ENCODE data around the gene PPP6C. TPM values are rescaled to one million over a fixed set of nuclear protein-coding genes. Genes with fewer than 3 reads are reported as not detected.

The PPP6C gene
- total and polyA plus RNA-seq, 10 donors: 17.3 to 49.3 (median 35.7) TPM

DNA sequence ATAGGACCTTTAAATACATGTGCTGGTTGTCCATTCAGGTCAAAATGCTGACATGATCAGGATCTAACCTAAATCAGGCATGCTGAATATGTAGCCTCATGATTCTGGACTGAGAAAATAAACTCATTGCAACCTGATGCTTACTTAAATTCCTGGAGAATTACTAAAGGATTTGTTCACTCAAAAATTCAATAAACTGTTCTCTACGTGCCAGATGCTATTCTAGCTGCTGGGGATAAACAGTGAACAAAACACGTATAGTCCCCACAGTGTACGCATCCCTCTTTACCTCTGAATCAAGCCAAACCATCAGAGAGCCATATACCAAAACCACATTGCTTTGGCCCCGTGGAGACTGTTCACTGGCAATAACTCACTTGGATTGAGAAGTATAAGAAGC is 52.4 kb downstream of the PPP6C start:
- TF ChIP-seq POLR2A (IDR thresholded peaks at IDR 0.05) (no peak), POLR2AphosphoS5 (IDR thresholded peaks at IDR 0.05) (no peak)
- TF ChIP-seq, protein P1, sequence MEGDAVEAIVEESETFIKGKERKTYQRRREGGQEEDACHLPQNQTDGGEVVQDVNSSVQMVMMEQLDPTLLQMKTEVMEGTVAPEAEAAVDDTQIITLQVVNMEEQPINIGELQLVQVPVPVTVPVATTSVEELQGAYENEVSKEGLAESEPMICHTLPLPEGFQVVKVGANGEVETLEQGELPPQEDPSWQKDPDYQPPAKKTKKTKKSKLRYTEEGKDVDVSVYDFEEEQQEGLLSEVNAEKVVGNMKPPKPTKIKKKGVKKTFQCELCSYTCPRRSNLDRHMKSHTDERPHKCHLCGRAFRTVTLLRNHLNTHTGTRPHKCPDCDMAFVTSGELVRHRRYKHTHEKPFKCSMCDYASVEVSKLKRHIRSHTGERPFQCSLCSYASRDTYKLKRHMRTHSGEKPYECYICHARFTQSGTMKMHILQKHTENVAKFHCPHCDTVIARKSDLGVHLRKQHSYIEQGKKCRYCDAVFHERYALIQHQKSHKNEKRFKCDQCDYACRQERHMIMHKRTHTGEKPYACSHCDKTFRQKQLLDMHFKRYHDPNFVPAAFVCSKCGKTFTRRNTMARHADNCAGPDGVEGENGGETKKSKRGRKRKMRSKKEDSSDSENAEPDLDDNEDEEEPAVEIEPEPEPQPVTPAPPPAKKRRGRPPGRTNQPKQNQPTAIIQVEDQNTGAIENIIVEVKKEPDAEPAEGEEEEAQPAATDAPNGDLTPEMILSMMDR (IDR thresholded peaks at IDR 0.05 in 8 of 11, conservative IDR thresholded peaks at IDR 0.05 in 3 of 11): no peak
- no peak for DNase-seq
- Histone ChIP-seq H3K36me3 (peaks cover 0 to 8% (median 0%) of the 10 kb centered on the region in 6 donors), H3K9me3 (no peaks in the 10 kb centered on the region), H3K4me1 (peaks cover 2 to 13% (median 3%) of the 10 kb centered on the region in 6 donors), H3K27me3 (replicated peaks in 1 of 7) (no peaks in the 10 kb centered on the region), H3K4me3 (no peak overlapping the region), H3K27ac (no peak overlapping the region)
- intact Hi-C loops (cut with DNase I; ENCODE audit: low total_unique reads): no loop called here
- 89 to 97% (median 93%) methylated on average over 4 of the region's 4 CpGs for WGBS, 5 donors

- Histone ChIP-seq H3K4me1 (peaks cover 0 to 7% (median 0%) of the 10 kb centered on the region in 6 donors), H3K9me3 (no peaks in the 10 kb centered on the region), H3K27me3 (replicated peaks in 1 of 7) (no peaks in the 10 kb centered on the region), H3K27ac (no peak overlapping the region), H3K4me3 (no peak overlapping the region), H3K36me3 (peaks cover 0 to 3% (median 0%) of the 10 kb centered on the region in 6 donors)
- intact Hi-C loops (cut with DNase I; ENCODE audit: low total_unique reads): no loop called here
- no peak for DNase-seq
- TF ChIP-seq POLR2AphosphoS5 (IDR thresholded peaks at IDR 0.05) (no peak), POLR2A (IDR thresholded peaks at IDR 0.05) (no peak)
- TF ChIP-seq, protein P1 (IDR thresholded peaks at IDR 0.05 in 8 of 11, conservative IDR thresholded peaks at IDR 0.05 in 3 of 11): no peak
Measured at GRCh38 chr9:125134976-125135375, 54.6 kb downstream of the PPP6C start.

GRCh38 chr9:125133403-125134329 is 55.9 kb downstream of the PPP6C start:
- intact Hi-C loops (cut with DNase I; ENCODE audit: low total_unique reads): no loop called here
- Histone ChIP-seq H3K9me3 (no peaks in the 10 kb centered on the region), H3K27me3 (replicated peaks in 1 of 7) (no peaks in the 10 kb centered on the region), H3K27ac (no peak overlapping the region), H3K4me1 (peaks cover 0 to 7% (median 0%) of the 10 kb centered on the region in 6 donors), H3K4me3 (no peak overlapping the region), H3K36me3 (peaks cover 0 to 3% (median 0%) of the 10 kb centered on the region in 6 donors)
- DNase-seq: no peak
- TF ChIP-seq POLR2AphosphoS5 (IDR thresholded peaks at IDR 0.05) (no peak), POLR2A (IDR thresholded peaks at IDR 0.05) (no peak)
- TF ChIP-seq, protein P1 (IDR thresholded peaks at IDR 0.05 in 8 of 11, conservative IDR thresholded peaks at IDR 0.05 in 3 of 11): no peak
- 58 to 68% (median 59%) methylated on average over 1 of the region's 1 CpG for WGBS, 5 donors

GRCh38 chr9:125131778-125132177 is 57.8 kb downstream of the PPP6C start:
- TF ChIP-seq, protein P1 (IDR thresholded peaks at IDR 0.05 in 8 of 11, conservative IDR thresholded peaks at IDR 0.05 in 3 of 11): no peak
- TF ChIP-seq POLR2A (IDR thresholded peaks at IDR 0.05) (no peak), POLR2AphosphoS5 (IDR thresholded peaks at IDR 0.05) (no peak)
- 82 to 91% (median 85%) methylated on average over 6 of the region's 6 CpGs for WGBS, 5 donors
- Histone ChIP-seq H3K27ac (no peak overlapping the region), H3K9me3 (no peaks in the 10 kb centered on the region), H3K36me3 (peaks cover 0 to 3% (median 0%) of the 10 kb centered on the region in 6 donors), H3K4me3 (no peak overlapping the region), H3K27me3 (replicated peaks in 1 of 7) (no peaks in the 10 kb centered on the region), H3K4me1 (peaks cover 0 to 9% (median 1%) of the 10 kb centered on the region in 6 donors)
- no peak for DNase-seq
- intact Hi-C loops (cut with DNase I; ENCODE audit: low total_unique reads): no loop called here
